ENCODE measurements around the gene LLGL1. TPM values are rescaled to one million over a fixed set of nuclear protein-coding genes. Genes with fewer than 3 reads are reported as not detected.
A peak's percentile ranks its signal among the peaks of the same experiment; 100 is the strongest.

Gene LLGL1
- polyA plus RNA-seq (2013, experiment 1 of 2; ENCODE audit: insufficient read length): 31.4 TPM
- polyA plus RNA-seq (2013, experiment 2 of 2; ENCODE audit: insufficient read length): 32.5 TPM

GRCh38 chr17:18225121-18225641 lies at the start of gene LLGL1:
LLGL1 (plus strand) TSS chr17:18225635; CDS start chr17:18225683, 48 bp downstream.
- peak; percentile 97 for DNase-seq

- no peak for DNase-seq
Measured at GRCh38 chr17:18176176-18176575, 49.3 kb upstream of the LLGL1 start.

GRCh38 chr17:18177133-18177532 lies 48.3 kb upstream of the LLGL1 start:
- DNase-seq: no peak

GRCh38 chr17:18177722-18178121 lies 47.7 kb upstream of the LLGL1 start:
- no peak for DNase-seq

- DNase-seq: no peak
Measured at GRCh38 chr17:18179196-18179595, 46.2 kb upstream of the LLGL1 start.

- DNase-seq: no peak
Measured at GRCh38 chr17:18179804-18180203, 45.6 kb upstream of the LLGL1 start.

GRCh38 chr17:18181358-18181757 lies 44.1 kb upstream of the LLGL1 start:
- no peak for DNase-seq

GRCh38 chr17:18182110-18182977 lies 43.1 kb upstream of the LLGL1 start:
- DNase-seq: peak; percentile 12

GRCh38 chr17:18182978-18183333 lies 42.5 kb upstream of the LLGL1 start:
- DNase-seq: peak; percentile 93

GRCh38 chr17:18183334-18184142 lies 41.9 kb upstream of the LLGL1 start, which contains the start of gene ALKBH5:
ALKBH5 (plus strand) TSS chr17:18183828; CDS start chr17:18184244, 416 bp downstream.
- peak; percentile 100 for DNase-seq

GRCh38 chr17:18184143-18185031 lies 41.0 kb upstream of the LLGL1 start:
- DNase-seq: peak; percentile 43

- DNase-seq: peak; percentile 49
Measured at GRCh38 chr17:18185391-18185790, 40.0 kb upstream of the LLGL1 start.

GRCh38 chr17:18185832-18186626 lies 39.4 kb upstream of the LLGL1 start:
- peak; percentile 29 for DNase-seq

- DNase-seq: peak; percentile 29
Measured at GRCh38 chr17:18186627-18186982, 38.8 kb upstream of the LLGL1 start.

GRCh38 chr17:18187226-18187625 lies 38.2 kb upstream of the LLGL1 start:
- no peak for DNase-seq

GRCh38 chr17:18187821-18188761 lies 37.3 kb upstream of the LLGL1 start:
- peak; percentile 14 for DNase-seq

GRCh38 chr17:18190628-18191235 lies 34.7 kb upstream of the LLGL1 start:
- no peak for DNase-seq

- peak; percentile 11 for DNase-seq
Measured at GRCh38 chr17:18191236-18191667, 34.2 kb upstream of the LLGL1 start.

GRCh38 chr17:18191967-18192366 lies 33.5 kb upstream of the LLGL1 start:
- DNase-seq: no peak

GRCh38 chr17:18194394-18194793 lies 31.0 kb upstream of the LLGL1 start:
- no peak for DNase-seq

Measured in fibroblast of skin of scalp (primary cell).